ENCODE results near the gene ELL2.

GRCh38 chr5:95892784-95893354 lies 68.8 kb downstream of the ELL2 start:
- TF ChIP-seq CTCF (IDR thresholded peaks at IDR 0.05) (peak in 11 of 12 donors; percentile 18 to 52 (median 35)), POLR2A (IDR thresholded peaks at IDR 0.05) (no peak)

Measured in heart left ventricle (tissue), 13 donors.